ENCODE results near the gene ATXN3. TPM values are rescaled to one million over a fixed set of nuclear protein-coding genes. Genes with fewer than 3 reads are reported as not detected.
A peak's percentile ranks its signal among the peaks of the same experiment; 100 is the strongest.
"Not testable (repeated sequence)": the region's sequence is repeated elsewhere in the genome, so short reads cannot be mapped to it uniquely, and the experiment has no call there.

Gene ATXN3
- polyA plus RNA-seq, 1 donor: 17.4 TPM

DNA sequence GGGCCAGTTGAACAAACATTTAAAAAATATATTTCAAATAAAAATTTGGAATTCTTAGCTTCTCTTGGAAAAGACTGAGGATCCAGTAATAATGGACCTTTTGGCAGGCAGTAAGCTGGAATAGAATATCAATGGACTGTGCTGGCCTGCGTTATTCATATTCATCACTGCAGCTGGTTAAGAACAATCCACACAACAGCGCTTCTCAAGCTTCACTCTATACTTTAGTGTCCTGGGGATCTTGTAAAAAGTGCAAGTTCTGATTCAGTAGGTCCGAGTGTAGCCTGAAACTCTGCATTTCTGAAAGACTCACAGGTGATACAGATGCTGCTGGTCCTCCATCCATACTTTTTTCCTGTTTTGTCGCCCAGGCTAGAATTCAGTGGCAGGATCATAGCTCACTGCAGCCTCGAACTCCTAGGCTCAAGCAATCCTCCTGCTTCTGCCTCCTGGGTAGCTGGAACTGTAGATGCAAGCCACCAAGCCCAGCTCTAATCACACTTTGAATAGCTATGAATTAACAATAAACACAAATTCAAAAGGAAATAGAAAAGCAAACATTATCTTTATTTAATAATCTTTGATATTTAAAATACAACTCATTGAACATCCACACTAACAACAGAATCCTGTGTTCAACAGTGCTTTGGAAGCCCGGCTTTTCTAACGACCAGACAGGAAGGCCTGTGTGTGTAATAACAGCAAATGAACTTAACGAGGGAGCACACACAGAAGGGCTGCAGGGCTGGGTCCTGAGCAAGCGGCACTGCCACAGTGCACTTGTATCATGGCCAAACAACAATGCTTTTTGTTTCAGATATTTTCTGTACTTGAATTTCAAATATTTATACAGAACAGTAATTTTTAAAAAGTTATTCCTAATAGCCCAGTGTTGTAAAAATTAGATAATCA, 48.1 kb downstream of the ATXN3 start:
- no peak for DNase-seq

DNA sequence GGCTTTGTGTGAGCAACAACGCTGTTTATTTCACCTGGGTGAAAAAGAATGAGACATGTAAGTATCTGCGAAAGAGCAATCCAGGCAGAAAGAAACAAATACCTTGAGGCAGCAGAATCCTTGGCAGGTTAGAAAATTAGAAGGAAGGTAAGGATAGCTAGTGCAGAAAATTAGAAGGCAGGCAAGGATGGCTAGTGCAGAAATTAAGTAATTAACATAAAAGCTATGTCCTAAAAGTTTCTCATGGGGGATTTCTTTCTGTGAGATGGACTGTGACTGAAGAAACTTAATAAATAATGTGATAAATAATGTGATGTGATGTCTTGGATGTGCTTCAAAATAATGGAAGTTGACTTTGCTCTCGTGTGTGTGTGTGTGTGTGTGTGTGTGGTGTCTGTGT, 56.6 kb downstream of the ATXN3 start:
- DNase-seq: no peak

DNA sequence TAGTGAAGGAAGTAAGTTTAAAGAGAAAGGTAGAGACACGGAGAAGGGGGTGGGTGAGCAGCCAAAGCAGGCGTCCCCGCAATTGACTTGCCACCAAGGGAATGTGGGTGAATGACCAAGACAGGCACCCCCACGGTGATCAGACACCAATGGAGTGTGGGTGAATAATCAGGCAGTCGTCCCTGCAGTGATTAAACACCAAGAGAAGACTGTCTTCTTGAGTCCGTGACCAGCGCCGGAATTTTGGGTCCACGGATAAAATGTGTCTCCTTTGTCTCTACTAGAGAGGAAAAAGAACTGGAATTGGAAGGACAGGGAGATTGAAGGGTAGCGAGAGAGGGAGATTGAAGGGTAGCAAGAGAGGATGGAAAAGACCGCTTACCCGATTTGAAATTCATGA, 57.2 kb downstream of the ATXN3 start:
- not testable (repeated sequence) for DNase-seq

DNA sequence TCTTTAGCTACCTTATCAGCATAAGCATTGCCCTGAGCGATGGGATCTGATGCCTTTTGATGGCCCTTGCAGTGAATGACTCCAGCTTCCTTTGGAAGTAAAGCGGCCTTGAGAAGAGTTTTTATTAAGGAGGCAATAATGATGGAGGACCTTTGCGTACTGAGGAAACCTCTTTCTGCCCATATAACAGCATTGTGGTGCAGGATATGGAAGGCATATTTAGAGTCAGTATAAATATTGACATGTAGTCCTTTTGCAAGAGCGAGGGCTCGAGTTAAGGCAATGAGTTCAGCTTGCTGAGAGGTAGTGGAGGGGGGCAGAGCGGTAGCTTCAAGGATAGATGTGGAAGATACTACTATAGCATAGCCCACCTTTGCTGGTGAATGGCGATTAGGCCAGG, 60.5 kb downstream of the ATXN3 start:
- DNase-seq: not testable (repeated sequence)

DNA sequence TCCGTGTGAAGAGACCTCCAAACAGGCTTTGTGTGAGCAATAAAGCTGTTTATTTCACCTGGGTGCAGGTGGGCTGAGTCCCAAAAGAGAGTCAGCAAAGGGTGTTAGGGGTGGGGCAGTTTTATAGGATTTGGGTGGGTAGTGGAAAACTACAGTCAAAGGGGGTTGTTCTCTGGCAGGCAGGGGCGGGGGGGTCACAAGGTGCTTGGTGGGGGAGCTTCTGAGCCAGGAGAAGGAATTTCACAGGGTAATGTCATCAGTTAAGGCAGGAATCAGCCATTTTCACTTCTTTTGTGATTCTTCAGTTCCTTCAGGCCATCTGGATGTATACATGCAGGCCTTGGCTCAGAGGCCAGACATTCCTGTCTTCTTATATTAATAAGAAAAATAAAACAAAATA, 64.6 kb downstream of the ATXN3 start:
- DNase-seq: not testable (repeated sequence)

DNA sequence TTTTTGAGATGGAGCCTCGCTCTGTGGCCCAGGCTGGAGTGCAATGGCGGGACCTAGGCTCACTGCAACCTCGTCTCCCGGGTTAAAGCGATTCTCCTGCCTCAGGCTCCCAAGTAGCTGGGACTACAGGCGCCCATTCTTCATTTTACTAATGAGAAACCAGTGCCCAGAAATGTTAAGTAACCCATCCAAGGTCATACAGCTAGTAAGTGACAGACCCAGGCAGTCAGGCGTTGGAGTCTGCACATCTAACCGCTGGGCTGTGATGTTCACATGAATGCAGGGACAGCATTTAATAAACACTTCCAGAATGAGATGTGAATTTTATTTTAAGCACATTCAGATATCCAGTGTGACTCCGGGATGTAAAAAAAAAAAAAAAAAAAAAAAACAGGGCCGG, 65.2 kb downstream of the ATXN3 start:
- DNase-seq: no peak

DNA sequence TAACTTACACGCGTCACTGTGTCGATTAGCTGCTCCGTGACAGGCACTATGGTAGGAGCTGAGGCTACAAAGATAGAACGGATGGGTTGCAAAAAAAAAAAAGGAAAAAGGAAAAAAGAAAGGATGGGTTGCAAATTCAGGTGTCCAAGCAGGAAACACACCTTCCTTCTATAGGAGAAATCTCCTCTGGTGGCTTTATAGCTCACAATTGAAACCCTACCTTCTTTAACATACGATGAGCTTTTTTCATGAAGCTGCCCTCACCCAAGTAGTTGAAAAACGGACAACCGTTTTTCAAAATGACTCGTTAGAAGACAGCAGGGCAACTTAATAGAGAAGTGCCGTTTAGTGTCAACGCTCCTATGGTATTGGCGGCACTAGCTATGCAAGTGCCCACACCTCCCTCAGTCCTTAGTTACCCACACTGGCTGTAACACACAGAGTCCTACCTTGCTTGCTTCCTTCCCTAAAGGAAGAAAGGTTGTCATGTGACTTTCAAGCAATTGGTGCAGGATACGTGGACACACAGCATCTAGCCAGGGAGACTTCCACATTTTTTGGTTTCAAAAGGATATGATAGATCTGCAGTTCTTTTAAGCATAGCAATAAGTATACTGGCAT, 65.8 kb downstream of the ATXN3 start:
- DNase-seq: peak; percentile 36

DNA sequence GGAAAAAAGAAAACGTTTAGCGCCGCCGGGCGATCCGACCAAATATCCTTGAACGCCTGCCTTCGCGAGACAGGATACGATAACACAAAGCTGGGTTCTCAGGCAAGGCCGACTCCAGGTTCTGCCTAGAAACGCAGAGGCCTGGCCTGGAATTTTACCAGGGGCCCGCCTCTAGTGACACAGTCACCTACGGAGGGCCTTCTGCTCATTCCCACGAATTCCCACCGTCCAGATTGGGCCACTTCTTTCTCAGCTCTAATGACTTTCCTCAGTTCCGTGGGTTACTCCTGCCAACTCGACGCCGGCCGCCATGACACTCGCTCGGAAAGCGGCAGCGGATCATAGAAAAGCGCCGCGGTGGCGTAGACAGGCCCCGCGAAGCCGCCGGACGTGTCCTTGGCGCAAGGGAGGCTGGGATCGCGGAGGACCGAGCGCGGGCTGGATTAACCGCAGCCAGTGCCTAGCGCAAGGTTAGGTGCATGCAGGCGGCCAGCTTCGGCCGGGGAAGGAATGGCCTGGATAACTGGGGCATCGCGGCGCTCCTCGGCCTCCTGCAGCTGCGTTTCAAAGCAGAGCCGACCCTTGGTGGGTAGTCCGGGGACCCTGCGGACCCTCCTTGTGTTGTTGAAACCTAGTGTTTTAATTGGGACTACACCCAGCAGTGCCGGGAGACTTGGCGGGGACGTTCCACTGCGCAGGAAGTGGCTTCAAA, 66.5 kb downstream of the ATXN3 start, which contains the start of gene TRIP11:
TSS of gene TRIP11 (minus strand) at position 341 of the 712 bp plus-strand sequence. CDS start 374 bp downstream, outside the sequence.
- DNase-seq: peak; percentile 95

DNA sequence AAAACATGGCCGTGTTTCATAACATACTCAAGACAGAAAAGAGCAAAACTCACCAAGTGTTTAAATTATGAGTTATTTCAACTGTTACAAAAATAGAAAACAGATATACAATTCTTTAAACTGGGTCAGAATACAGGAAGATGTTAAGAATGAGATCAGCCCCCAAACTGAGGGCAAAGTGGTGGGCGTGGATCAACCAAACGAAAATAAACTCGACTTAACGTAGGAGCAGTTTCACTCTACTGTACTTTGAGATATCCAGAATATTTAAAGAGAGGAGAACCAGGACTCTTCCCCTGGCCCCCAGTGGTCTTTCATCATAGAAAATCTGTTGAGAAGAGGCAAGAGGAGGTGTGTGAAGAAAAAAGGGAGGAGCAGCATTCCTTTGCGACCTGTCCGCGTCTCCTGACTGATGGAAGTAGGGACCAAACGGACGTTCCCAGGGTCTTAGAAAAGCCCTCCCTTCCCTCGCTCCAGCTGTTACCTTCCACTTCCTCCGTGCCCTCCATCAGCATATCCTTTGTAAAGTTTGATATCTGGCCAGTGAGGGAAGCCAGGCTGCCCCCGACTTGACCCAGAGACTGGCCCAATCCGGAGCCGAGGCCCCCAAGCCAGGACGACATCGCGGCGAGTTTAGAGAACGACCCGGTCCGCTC, 67.2 kb downstream of the ATXN3 start:
- peak; percentile 75 for DNase-seq

DNA sequence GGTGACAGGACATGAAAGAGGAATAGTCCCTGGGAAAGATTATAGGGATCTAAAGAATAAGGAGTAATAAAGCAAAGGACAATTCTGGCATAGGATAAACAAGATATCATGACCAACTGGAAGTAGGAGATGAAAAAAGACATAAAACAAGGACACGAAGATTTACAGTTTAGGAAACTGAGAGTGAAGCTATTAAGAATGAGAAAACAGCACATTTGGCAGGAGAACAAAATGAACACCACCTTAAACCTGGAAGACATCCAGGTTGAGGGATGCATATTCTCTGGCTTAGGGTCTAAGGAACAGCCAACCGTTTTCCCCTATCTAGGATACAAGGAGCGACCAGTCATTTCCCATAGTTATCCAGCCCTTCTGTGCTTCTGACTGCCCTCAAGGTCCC, 68.4 kb downstream of the ATXN3 start:
- no peak for DNase-seq

DNA sequence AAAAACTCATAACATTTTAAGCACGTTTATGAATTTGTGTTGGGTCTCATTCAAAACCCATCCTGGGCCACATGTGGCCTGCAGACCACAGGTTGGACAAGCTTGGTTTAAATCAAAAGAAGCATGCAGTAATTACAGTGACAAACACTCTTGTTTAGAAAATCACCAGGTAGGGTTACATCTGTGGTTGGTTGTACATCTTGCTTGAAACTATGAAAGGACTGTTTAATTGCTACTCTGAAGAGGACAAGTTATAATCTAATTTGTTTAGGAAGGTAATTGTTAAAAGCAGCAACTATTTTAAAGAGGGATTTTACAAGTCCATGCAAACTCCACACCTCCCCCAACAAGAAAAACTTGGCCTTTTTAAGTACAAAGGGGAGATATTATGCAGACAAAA, 70.5 kb downstream of the ATXN3 start:
- no peak for DNase-seq

DNA sequence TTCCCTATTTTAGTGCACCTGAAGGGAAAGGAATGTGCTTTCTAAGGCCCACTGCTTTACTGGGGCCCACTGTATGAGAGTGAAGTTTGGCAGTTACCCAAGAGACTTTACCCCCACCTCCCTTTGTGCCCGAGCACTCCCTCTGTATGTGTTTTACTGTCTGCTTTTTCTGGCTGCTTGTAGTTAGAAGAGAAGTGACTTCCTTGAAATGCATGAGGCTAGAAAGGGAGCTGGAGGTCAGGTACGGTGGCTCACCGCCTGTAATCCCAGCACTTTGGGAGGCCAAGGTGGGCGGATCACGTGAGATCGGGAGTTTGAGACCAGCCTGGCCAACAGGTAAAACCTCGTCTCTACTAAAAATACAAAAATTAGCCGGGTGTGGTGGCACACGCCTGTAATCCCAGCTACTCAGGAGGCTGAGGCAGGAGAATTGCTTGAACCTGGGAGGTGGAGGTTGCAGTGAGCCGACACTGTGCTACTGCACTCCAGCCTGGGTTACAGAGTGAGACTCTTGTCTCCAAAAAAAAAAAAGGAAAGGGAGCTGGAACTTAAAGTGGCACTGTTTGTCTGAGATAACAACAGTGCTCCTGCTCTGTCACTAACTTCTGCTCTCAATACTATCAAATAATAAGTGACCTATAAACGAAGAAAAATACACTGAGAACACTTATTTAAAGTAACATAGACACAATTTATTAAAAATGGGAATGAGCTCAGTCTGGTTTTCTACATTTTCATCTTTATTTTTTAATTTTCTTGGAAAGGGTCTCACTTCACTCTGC, 72.3 kb downstream of the ATXN3 start:
- no peak for DNase-seq

DNA sequence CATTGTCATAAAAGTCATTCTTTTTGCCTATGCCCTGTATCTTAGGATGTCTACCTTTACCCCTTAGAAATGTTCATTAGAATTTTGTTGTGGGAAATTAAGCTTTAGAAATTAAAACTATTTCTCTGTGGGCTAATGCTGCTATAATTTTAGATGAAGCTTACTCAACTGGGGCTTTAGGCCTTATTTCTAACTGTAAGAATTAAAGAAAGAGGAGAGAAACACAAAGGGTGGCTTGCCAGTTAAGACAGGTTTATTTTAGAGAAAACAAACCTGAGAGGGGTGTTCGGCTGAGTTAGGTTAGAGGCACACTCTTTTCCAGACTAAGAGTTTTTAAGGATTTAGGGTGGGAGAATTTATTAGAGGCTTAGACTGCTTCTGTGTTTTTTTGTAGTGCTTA, 72.9 kb downstream of the ATXN3 start:
- no peak for DNase-seq

DNA sequence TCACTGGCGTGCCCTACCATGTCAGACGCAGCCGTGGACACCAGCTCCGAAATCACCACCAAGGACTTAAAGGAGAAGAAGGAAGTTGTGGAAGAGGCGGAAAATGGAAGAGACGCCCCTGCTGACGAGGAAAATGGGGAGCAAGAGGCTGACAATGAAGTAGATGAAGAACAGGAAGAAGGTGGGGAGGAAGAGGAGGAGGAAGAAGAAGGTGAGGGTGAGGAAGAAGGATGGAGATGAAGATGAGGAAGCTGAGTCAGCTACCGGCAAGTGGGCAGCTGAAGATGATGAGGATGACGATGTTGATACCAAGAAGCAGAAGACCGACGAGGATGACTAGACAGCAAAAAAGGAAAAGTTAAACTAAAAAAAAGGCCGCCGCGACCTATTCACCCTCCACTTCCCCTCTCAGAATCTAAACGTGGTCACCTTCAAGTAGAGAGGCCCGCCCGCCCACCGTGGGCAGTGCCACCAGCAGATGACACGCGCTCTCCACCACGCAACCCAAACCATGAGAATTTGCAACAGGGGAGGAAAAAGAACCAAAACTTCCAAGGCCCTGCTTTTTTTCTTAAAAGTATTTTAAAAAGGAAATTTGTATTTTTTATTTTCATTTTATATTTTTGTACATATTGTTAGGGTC, 79.7 kb downstream of the ATXN3 start:
- no peak for DNase-seq

DNA sequence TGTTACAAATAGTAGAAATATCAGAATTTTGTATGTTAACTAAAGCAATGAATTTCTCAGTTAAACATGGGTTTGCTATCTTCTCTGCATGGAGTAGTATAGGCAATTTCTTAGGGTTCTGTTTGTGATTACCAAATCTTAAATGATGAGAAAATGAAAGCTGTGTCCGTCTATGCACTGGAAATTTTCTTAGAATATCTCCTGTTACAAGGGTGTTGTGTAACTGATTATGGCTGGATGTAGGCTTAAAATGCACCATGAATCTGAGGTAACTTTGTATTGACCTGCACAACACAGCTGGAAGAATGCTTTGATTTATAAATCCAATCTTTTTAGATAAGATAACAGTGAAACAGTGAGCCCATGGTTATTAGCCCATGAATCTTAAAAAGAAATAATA, 84.3 kb downstream of the ATXN3 start:
- DNase-seq: no peak

DNA sequence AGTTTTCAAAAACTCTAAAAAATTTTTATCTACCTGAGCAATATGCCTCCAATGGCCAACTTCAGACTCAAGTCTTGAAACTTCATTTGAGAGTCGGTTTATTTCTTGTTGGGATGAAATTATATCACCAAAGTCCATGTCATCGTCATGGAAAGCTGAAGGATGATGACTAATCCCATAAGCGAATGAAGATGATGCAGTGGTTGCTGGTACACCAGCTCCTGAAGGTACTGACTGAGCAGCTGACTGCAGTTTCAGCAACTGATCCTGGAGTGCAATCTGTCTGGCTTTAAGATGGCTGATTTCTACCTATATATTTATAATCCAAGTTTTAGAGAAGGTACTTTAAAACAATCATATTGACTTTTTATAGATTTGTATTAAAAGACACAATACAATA, 84.9 kb downstream of the ATXN3 start:
- DNase-seq: no peak

DNA sequence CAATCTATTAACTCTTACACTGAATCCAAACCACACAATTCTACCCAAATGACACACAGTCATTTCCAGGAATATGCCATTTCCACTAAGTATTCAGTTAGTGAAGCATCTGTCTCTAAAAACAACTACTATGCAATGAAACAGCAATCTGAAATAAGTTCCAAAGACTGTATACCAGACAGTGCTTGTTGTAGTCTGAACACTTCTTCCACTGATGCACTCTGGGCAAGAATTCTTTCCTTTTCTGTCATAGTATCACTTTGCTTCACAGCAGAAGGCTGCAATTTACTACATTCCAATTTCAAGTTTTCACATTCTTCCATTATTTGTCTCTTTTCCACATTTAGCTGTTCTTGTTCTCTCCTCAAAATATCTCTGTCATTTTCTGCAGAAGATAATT, 92.3 kb downstream of the ATXN3 start:
- DNase-seq: no peak

DNA sequence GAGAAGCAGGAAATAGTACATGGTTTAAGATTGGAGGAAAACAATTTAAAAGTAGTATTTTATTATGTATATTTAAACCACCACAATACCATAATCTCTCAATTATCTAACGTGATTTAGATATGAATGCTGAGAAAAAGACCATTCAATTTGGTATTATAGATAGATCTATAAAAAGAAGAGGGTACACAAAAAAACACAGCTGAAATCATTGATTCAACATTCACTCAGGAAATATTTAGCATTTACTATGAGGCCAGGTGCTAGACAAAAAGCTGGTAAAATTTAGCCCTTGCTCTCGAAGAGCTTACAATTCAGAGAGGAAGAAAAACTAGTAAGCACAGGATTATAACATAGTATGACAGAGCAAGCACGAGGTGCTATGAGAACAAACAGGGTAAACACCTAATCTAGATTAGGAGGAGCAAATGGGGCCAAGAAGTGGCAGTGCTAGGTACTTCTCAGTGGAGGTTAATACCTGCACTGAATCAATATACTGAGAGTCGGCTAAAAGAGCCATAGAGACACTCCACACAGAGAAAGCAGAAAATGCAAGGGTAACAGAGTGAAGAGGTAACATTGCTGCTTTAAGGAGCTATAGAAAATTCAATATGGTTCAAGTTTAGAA, 94.1 kb downstream of the ATXN3 start:
- DNase-seq: no peak

DNA sequence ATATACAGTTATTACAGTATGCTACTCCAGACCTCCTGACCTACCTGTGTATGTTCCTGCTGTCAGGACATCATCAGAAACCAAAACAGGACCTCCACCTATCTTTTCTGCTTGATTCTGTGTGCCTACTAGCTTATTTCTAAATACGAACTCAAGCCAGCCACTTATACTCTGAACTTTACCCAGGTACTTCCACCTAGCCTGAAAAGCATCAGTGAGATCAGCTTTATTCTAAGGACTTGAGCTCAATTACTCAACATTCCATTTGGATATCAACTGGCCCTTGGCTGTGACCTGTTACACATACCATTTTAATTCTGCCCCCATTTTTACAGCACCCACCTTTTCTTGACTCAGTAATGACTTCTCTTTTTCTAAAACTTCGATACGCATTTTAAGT, 95.7 kb downstream of the ATXN3 start:
- DNase-seq: no peak

DNA sequence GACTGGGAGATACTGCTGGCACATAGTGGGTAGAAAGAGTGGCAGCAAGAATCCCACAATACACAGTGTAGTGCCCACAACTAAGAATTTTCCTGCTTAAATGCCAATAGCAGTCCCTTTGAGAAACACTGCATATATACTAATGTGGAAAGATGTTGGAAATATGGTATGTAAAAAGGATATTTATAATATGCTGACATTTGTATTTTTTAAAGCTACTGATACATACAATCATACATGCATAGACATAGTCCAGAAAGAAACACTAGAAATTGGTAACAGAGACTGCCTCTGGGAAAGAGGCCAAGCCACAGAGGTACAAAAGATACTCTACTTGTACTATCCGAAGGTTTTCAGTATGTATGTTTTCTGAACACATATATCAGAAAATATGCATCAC, 96.8 kb downstream of the ATXN3 start:
- DNase-seq: no peak

All from hindlimb muscle (tissue), 1 donor.